OCI-LY1 (cell line): ENCODE measurements around the gene COL4A4.

Experiments used
- CTCF ChIP-seq: fragments of 200-600 bp; sonication (generic), shearing (Covaris generic); IDR thresholded peaks from 2 replicates; pipeline ENCODE4 v1.5.1; 2017; ENCODE audit warnings: mild to moderate bottlenecking, antibody characterized with exemption, low read length, moderate library complexity, mixed read lengths
- EZH2 ChIP-seq: fragments of 200-600 bp; sonication (generic), shearing (Covaris generic); IDR thresholded peaks from 2 replicates; pipeline ENCODE4 v1.8.0; 2017; ENCODE audit warnings: borderline replicate concordance, mixed run types, mild to moderate bottlenecking, antibody characterized with exemption, low read length, moderate library complexity, mixed read lengths

DNA sequence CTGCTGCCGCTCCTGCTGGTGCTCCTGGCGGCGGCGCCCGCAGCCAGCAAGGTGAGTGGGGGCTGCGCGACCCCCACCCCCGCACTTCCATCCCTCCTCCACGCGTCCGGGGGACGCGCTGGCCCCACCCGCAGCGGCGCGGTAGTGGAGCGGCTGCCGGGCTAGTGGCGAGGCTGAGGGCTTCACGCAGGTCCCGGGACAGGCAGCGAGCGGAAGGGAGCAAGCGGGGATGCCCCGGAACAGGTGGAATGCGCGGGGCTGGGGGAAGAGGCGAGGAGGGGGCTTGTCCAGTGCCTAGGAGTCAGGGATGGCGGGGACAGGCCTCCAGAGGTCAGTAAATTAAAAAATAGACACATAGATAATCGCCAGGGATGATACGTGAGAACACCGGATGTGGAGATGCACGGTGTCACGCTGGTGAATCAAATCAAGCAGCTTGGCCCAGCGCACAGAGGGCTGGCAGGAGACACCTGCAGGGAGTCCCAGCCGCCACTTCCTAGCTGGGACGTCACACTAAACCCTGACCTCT, 822 bp upstream of the COL4A4 start:
- TF ChIP-seq EZH2, result no peak
- no peak for TF ChIP-seq CTCF
